Loucy (cell line): ENCODE measurements around the gene TSPO.

ENCODE experiments used
- H2AFZ ChIP-seq: fragments of 200-600 bp; sonication (generic); 2 replicates; pipeline ENCODE4 v1.6.0; 2016; ENCODE audit warnings: antibody characterized with exemption, mild to moderate bottlenecking, low read length, moderate library complexity
- H3F3A ChIP-seq: fragments of 200-600 bp; 2 replicates; pipeline ENCODE4 v1.6.0; 2016; ENCODE audit warnings: antibody characterized with exemption, low read depth, mild to moderate bottlenecking
- H3K27me3 ChIP-seq: fragments of 200-600 bp; sonication (generic); 2 replicates; pipeline ENCODE4 v1.6.1; 2014; ENCODE audit warnings: low read length, mild to moderate bottlenecking; ENCODE audit not compliant: insufficient read depth, poor library complexity, severe bottlenecking
- H3K36me3 ChIP-seq: fragments of 200-600 bp; sonication (generic); 2 replicates; pipeline ENCODE4 v1.6.1; 2016; ENCODE audit warnings: low read length; ENCODE audit not compliant: insufficient read depth
- H3K4me1 ChIP-seq: fragments of 200-600 bp; sonication (generic); 2 replicates; pipeline ENCODE4 v1.5.1; 2014; ENCODE audit warnings: low read length, mild to moderate bottlenecking; ENCODE audit not compliant: insufficient read depth, poor library complexity, severe bottlenecking
- H3K4me2 ChIP-seq: fragments of 200-600 bp; sonication (generic); 2 replicates; pipeline ENCODE4 v1.6.0; 2014; ENCODE audit warnings: antibody characterized with exemption, low read length, low read depth, mild to moderate bottlenecking; ENCODE audit not compliant: poor library complexity, severe bottlenecking
- H3K4me3 ChIP-seq: fragments of 200-600 bp; sonication (generic); 2 replicates; pipeline ENCODE4 v1.5.1; 2014; ENCODE audit warnings: low read length, mild to moderate bottlenecking, mixed read lengths; ENCODE audit not compliant: poor library complexity, severe bottlenecking
- H3K79me2 ChIP-seq: fragments of 200-600 bp; sonication (generic); 2 replicates; pipeline ENCODE4 v1.6.1; 2014; ENCODE audit warnings: low read length; ENCODE audit not compliant: insufficient read depth
- H3K9ac ChIP-seq: fragments of 200-600 bp; sonication (generic); 2 replicates; pipeline ENCODE4 v1.6.0; 2014; ENCODE audit warnings: mild to moderate bottlenecking, low read depth, low read length, moderate library complexity; ENCODE audit not compliant: poor library complexity, severe bottlenecking
- H3K9me2 ChIP-seq: fragments of 200-600 bp; sonication (generic); replicated peaks from 2 replicates; pipeline ENCODE4 v1.6.1; 2016; ENCODE audit warnings: low read depth, low read length, mixed read lengths
- H3K9me3 ChIP-seq: fragments of 200-600 bp; sonication (generic); 2 replicates; pipeline ENCODE4 v1.6.1; 2014; ENCODE audit warnings: mild to moderate bottlenecking, antibody characterized with exemption, low read length, low read depth; ENCODE audit not compliant: insufficient read depth
- H4K20me1 ChIP-seq: fragments of 200-600 bp; sonication (generic); 2 replicates; pipeline ENCODE4 v1.6.0; 2014; ENCODE audit warnings: antibody characterized with exemption, low read length, mild to moderate bottlenecking; ENCODE audit not compliant: insufficient read depth, poor library complexity, severe bottlenecking
- CTCF ChIP-seq: fragments of 200-600 bp; sonication (generic); conservative IDR thresholded peaks from 2 replicates; pipeline ENCODE4 v1.5.1; 2014; ENCODE audit warnings: mild to moderate bottlenecking, antibody characterized with exemption, low read length
- EZH2phosphoT487 ChIP-seq: fragments of 200-600 bp; IDR thresholded peaks from 2 replicates; pipeline ENCODE4 v1.6.1; 2018; ENCODE audit warnings: antibody characterized with exemption, mild to moderate bottlenecking, moderate library complexity, borderline replicate concordance

TSPO gene

GRCh38 chr22:43177479-43177878 lies 26.1 kb downstream of the TSPO start:
- no peaks in the 10 kb centered on the region; the same call in 1 of the 2 replicates for H3K36me3 ChIP-seq

GRCh38 chr22:43179146-43179910 lies 28.0 kb downstream of the TSPO start:
- H3K36me3 ChIP-seq = no peaks in the 10 kb centered on the region; the same call in 1 of the 2 replicates
- H3K4me2 ChIP-seq = no peak overlapping the region
- no peaks in the 10 kb centered on the region for H3K9me2 ChIP-seq
- peaks cover 3% of the 10 kb centered on the region for H4K20me1 ChIP-seq
- H2AFZ ChIP-seq = no peak overlapping the region
- TF ChIP-seq CTCF (no peak), EZH2phosphoT487 (no peak)
- H3K9ac ChIP-seq = no peak overlapping the region
- H3K9me3 ChIP-seq = no peaks in the 10 kb centered on the region
- no peaks in the 10 kb centered on the region for H3K27me3 ChIP-seq
- no peak overlapping the region for H3K4me3 ChIP-seq
- H3F3A ChIP-seq = no peaks in the 10 kb centered on the region
- peaks cover 8% of the 10 kb centered on the region; the same call in 1 of the 2 replicates for H3K79me2 ChIP-seq
- H3K4me1 ChIP-seq = peaks cover 14% of the 10 kb centered on the region

More at GRCh38 chr22:43177479-43177878, 26.1 kb downstream of the TSPO start:
- Histone ChIP-seq H2AFZ (no peak overlapping the region), H4K20me1 (no peaks in the 10 kb centered on the region), H3K27me3 (no peaks in the 10 kb centered on the region), H3K4me1 (no peaks in the 10 kb centered on the region), H3K9me3 (no peaks in the 10 kb centered on the region), H3K9ac (no peak overlapping the region), H3K9me2 (no peaks in the 10 kb centered on the region), H3K4me2 (no peak overlapping the region), H3K4me3 (no peak overlapping the region), H3F3A (no peaks in the 10 kb centered on the region), H3K79me2 (no peaks in the 10 kb centered on the region)
- no peak for TF ChIP-seq CTCF
- TF ChIP-seq EZH2phosphoT487 = no peak

GRCh38 chr22:43179911-43180195 lies 28.5 kb downstream of the TSPO start:
- Histone ChIP-seq H3F3A (no peaks in the 10 kb centered on the region), H2AFZ (no peak overlapping the region), H3K9me3 (no peaks in the 10 kb centered on the region), H3K36me3 (no peaks in the 10 kb centered on the region; the same call in 1 of the 2 replicates), H3K4me2 (no peak overlapping the region), H3K9ac (no peak overlapping the region), H3K9me2 (no peaks in the 10 kb centered on the region), H4K20me1 (peaks cover 3% of the 10 kb centered on the region), H3K79me2 (peaks cover 14% of the 10 kb centered on the region; the same call in 1 of the 2 replicates), H3K27me3 (no peaks in the 10 kb centered on the region), H3K4me1 (peaks cover 19% of the 10 kb centered on the region), H3K4me3 (no peak overlapping the region)
- TF ChIP-seq EZH2phosphoT487 = no peak
- TF ChIP-seq CTCF = no peak
